Left renal cortex interstitium (tissue), 4 donors: ENCODE results near the gene SRGAP2. TPM values are rescaled to one million over a fixed set of nuclear protein-coding genes. Genes with fewer than 3 reads are reported as not detected.
"Not testable (repeated sequence)": the region's sequence is repeated elsewhere in the genome, so short reads cannot be mapped to it uniquely, and the experiment has no call there.

Experiments used
- DNase-seq, 4 donors: peaks; one replicate each; pipeline ENCODE4 v3.0.0-alpha.2; 2013; ENCODE audit warnings: low read depth in 4 of 4, low spot score in 2 of 4, missing footprints in 1 of 4
- polyA plus RNA-seq, 4 donors: library from polyadenylated mRNA; unstranded; fragments of 120-200 nt; gene quantifications; one replicate each; pipeline ENCODE4 v1.2.1, GENCODE V29; 2013; ENCODE audit not compliant: insufficient read length in 4 of 4

The SRGAP2 gene
- polyA plus RNA-seq, 4 donors, result 43.3 to 74.3 (median 56.7) TPM

DNA sequence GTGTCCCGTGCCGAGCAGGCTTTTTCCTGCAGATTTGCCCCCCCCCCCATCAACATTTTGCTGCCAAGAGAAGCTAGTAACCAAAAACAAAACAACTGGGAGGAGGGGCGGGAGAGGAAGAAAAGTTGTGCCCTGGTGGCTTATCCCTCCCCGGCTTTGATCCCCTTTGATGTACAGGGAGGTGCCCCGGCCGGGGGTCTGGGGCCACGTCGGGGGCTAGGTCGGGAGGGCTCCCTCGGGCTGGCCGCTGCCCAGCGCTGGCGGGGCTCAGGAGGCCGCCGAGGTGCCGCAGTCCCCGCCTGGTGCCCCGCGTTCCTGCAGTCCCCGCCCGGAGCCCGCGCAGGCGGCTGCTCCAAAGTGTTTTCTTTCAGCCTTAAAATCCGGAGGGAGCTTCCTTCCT is 1.5 kb downstream of the SRGAP2 start:
- not testable (repeated sequence) for DNase-seq

DNA sequence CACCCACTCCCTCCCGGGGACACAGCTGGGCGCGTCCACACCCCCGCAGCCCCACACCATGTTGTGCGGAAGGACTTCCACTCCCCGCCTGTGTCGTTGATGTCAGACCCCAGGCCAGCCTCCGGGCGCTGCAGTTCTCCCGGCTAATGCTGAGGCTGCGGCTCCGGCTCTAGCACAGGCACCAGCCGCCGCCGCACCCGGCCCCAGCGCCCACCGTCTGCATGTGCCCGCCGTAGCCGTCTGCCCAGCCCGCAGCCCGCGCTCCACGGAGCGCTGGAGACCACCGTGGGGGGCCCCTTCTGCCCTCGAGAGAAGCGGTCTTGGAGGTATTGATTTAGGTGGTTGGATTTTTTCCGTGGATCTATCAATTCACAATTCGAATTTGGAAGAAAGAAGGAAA is 2.2 kb downstream of the SRGAP2 start:
- DNase-seq, result not testable (repeated sequence)

DNA sequence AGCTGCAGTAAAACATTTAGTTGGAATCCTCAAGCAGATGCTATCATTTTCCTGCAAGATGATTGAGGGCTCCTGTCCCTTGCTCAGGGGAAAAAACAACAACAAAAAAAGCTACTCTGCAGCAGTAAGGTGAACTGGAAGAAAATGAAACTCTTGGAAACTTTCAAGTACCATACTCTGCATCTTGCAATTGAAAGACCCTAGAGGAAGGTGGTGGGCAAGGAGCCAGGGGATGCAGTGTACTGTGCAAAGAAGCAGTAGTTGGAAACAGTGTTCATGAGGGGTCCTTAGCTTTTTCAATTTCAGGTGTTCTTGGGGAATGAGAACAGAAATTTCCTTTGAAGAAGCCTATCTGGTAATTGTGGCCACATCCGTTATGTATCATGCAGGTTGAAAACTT is 7.5 kb downstream of the SRGAP2 start:
- not testable (repeated sequence) for DNase-seq

DNA sequence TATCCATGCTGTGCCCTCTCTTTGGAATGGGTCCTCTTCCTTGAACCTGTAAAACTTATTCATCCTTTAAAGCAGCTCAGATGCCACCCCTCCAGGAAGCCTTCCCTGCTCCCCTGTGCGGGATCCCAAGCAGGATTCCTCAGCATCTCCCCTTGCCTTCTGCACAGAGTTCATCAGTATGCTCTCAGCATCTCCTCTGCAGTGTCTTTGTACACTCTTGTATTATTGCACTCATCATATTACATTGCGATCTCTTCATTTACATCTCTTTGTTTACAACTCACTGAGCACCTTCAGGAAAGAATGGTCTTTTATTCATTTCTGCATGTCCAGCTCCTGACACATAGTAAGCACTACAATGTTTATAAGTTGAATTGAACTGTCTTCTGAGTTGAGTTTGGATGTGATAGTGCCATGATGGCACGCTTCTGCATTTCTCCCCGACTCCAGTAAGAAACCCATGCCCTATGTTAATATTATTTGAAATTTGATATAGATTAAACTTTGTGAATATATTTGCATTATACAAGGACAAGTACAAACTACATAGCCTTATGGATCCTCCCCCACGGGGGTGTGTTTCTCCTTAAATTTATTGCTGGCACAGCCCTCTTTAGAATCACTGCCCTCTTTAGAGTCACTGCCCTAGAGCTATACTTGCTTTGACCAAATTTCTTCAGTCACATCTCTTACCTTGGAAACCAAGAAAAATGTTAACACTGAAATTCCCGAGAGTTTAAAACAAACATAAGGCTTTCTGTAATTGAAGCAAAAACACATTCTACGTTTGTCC is 12.5 kb downstream of the SRGAP2 start:
- not testable (repeated sequence) for DNase-seq

DNA sequence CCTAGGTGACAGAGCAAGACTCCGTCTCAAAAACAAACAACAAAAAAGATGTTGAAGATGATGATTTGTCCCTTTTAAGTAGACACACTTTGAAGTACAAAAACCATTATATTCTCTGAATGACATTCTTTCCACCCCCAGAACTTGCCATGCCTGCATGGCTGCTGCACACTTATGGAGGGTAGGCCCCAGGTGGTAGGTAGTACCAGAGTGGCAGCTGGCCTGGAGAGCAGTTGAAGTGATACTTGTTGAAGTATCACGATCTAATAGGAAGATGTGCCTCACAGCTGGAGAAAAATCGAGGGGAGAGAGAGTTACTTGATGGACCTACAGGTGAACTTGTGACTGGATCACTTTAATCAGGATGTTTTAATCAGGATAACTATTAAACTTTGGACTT is 14.9 kb downstream of the SRGAP2 start:
- not testable (repeated sequence) for DNase-seq

DNA sequence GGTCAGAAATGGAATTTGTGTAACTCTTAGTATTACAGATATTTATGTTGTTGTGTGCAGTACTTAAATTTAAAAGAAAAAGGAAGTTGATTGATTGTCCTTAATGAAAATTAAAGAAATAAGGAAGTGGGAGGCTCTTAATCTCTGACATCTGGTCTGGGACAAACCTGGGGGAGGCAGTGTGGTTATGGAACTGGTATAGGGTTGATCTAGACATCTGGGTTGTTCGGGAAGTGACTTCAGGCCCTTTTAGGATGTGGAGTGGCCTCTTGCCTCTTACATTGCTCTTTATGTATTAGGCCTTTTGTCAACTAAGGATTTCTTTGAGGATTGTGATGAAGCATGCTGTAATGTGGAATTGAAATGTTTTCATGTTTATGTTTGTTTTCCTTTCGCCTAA is 15.4 kb downstream of the SRGAP2 start:
- DNase-seq, result not testable (repeated sequence)

DNA sequence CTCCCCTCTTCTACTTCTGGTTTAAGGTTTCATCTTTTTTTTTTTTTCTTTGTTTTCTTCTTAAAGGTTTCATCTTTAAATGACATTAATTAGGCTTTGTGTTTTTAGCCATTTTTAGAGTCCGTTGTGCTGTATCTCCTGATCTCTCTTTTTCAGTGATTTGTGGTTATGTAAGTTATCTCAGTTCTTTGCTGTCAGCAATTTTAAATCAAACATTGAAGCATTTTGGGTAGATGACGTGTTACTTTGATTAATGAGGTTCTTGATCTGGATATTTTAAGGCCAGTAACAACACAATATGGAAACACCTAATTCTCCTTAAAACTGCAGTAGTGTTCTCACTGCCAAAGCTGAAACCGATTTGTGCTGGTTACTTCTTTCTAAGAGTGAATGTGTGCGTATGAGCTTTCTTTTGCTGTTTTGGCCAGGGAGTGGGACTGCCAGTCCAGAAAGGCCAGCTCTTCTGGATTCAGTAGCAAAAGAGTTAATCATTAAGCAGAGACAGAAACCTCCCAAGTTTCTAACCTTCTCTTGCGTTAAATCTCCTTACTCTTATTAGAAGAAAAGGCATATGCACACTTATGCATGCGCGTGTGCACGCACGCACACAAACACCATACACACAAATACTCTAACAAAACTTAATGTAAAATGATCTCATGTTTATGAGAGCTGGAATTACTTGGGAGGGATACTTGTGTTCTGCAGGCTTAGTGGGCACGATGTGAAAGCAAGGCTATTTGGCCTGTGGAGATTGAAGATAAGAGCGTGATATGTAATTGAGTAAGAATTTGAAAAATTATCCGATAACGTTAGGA is 16.4 kb downstream of the SRGAP2 start:
- DNase-seq, result not testable (repeated sequence)

DNA sequence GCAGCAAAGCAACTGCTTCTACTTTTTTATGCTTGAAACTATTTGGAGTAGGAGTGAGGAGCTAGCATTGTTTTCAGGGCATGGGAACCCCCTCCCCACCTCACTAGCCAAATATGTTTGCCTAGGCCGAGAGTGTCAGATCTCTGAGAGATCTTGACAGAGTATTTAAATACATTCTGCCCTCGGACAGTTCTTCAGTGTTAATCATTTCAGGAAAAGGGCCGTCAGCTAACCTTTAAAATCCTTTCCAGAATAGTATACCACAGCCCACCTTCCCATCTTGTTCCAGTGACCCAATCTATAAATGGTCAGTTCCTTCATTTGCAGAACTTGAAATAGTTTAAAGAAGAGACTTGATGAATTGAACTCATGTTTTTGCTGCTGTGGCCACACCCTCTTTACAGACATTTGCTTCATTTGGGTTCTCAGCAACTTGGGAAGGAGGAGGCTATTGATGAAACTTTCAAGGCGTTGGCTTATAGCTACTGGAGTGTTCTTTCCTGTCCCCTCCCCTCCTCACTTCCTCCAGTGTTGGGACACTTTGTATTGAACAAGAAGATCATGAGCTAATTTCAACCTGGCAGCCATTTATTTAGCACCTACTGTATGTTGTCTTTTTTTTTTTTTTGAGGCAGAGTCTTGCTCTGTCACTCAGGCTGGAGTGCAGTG is 17.1 kb downstream of the SRGAP2 start:
- DNase-seq, result not testable (repeated sequence)

DNA sequence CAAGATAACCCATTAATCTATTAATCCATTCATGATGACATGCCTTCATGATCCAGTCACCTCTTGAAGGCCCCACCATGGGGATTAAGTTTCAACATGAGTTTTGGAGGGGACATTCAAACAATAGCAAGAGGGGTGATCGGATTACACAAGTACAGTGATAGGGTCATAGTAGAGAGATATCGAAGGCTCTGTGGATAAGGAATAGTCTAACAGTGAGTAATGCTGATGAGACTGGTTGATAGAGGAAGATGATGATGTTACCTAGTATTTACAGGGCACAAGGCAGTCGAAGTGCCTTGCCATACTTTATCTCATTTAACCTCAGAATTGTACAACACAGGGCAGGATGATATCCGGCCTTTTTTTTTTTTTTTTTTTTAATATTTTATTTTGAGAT is 18.2 kb downstream of the SRGAP2 start:
- DNase-seq, result not testable (repeated sequence)

DNA sequence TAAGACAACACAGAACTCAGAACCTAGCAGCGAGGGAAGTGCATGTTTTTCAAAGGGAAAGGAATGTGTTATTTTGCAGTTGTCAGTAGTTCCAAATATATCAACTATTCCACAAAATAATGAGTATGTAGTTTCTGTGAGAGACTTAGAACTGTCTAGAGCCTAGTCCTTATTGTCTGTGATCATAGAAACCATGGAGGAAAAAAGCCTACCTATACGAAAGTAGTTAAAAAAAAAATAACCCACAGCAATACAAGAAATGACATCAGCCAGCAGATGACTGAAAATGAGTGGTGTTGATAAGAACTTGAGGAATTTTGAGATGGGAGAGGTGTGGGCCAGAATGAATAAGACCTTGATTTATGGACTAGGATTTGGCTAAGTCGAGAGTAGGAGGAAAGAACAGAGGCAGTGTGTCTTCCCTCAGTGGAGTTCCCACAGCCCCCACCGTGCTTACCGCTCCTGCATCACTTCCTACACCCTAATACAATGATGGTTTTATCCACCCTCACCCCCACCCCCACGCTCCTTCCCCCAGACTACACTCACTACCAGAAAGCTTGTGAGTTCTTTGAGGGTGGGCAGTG is 20.9 kb downstream of the SRGAP2 start:
- DNase-seq, result not testable (repeated sequence)

DNA sequence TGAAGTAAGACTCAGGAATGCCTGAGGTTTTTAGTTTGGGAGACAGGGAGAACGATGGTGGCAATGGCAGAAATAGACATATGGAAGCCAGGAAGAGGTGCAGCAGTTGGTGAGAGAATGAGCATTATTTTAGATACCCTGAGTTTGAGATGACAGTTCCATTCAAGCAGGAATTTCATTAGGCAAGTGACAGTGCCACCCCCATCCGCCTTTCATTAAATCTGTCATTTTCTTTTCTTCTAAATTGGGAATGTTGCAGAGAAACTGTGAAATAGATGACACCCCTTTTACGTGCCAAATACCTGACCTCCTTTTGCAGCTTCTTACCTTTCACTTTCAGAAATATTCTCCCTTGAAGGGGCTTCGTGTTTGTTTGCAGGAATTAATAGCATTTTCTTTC is 22.0 kb downstream of the SRGAP2 start:
- not testable (repeated sequence) for DNase-seq

DNA sequence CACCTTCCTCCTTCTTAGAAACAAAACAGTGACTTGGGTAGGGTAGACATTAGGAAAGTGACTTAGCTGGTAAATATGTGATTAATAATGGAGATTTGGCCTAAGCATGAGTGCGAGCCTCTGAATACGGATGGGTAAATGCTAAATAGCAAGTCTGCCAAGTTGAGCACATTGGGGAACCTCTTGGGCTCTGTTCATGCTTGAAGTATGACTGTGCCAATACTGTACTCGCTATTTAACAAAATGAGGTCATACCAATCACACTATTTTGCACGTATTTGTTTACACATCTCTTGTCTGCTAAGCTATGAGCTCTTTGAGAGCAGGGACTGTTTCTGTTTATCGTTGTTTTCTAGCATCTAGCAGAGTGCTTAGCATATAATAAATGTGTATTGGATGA is 23.5 kb downstream of the SRGAP2 start:
- not testable (repeated sequence) for DNase-seq

DNA sequence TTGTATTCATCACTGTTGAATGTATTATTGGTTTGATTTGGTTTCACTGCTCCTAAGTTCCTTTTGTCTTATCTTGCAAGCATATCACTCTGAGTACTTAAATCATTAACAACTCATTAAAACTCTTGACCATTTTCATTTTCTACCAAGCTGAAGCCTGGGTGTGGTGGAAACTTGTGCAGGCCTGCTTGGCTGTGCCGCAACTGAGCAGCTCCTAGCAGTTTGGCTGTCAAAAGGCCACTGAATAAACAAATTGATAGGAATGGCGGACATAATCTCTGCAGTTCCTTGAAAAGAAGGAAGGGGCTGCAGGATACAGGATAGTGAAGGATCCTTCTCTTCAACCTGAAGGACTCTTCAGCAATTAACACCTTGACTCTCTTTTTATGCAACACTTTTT is 25.9 kb downstream of the SRGAP2 start:
- DNase-seq, result not testable (repeated sequence)

DNA sequence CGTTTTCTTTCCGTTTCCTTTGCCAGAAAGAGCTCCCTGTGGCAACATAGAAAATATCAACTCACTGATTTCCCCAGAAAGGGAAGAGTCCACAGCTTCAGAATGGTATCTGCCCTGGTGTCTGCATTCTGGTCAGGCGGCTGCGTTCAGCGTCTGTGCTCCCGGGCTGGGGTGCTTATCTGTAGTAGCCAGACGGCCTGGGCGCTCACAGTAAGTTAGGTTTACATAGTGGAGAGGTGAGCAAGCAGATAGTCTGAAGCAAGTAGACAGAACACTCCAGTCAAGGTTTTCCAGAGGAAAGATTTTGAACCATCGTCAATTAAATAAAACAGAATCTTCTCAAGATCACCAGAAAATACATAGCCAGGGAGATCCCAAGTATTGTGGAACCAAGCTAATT is 28.6 kb downstream of the SRGAP2 start:
- not testable (repeated sequence) for DNase-seq

DNA sequence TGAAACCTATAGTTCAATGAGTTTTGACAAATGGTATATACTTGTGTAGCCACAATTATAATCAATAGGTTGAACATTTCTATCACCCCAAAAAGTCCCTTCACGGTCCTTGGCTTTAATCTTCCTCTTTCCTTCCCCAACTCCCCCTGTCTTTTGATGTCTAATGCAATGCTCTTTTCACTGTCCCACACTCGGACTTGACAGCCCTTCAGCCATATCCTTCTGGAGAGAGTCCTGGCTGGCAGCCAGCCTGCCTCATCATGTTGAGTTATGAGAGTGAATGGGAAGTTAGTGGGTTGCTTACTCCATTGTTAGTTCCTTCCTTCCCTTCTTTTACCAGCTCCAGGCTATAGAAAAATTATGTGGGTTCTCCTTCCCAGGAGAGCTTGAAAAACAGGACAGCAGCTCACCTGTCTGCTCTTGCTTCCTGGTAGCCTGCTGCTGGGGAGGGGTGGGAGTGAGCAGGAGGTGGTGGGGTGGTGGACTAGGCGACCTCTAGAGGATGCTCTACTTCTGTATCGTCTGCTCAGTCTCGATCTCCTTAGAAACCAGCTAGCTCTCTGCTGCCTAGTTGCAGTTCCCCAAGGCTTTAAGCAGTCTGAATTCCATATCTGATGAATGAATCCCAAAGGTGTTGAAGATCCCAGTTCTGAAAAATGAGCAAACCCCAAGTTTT is 29.8 kb downstream of the SRGAP2 start:
- DNase-seq, result not testable (repeated sequence)

DNA sequence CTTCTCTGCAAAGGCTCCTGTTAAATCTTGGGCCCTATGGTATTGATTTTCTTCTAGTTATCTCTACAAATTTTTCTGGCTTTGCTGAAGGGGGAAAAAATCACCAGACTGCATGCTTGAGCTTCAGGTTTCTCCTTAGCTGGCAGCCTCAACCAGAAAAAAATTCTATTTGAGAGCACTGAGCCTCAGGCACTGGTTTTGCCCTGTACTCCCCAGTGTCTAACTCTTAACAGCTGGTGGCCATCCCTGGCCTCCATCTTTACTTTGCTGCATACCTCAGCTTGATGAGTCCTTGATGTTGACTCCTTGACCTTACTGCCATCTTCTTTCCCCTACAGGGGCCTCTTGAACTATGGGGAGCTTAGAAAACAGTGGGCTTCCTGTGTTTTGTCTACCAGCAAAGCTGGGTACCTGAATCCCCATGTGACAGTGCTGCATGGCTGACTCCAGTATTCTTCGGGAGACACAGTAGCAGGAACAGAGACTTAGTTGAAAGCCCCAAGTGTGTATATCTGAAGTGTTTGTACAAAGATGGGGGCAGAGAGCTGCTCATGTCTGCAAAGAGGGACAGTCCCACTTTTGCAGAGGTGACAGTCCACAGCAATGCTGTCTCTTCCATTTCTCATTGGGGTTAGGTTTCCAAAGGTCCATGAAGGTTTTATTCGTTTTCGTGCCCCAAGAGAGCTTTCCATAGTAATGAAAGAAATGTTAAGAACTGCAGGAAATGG is 31.0 kb downstream of the SRGAP2 start:
- DNase-seq, result not testable (repeated sequence)

DNA sequence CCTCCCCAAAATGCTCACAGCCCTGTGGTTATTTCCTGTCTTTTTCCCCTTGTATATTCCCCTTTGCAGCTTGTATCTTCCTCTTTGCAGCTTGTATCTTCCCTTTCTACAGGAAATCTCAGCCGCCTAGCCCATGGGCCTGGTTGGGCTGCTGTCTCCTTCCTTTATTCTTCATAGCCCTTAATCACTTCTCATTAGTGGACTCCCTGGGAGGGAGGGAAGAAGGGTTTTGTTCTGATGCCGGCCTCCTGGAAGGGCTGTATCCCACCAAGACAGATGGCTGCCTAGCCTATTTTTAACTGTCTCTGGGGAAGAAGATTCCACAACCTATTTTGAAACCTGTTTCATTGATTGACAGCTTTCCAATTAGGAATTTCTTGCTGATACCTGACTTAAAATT is 31.8 kb downstream of the SRGAP2 start:
- not testable (repeated sequence) for DNase-seq

DNA sequence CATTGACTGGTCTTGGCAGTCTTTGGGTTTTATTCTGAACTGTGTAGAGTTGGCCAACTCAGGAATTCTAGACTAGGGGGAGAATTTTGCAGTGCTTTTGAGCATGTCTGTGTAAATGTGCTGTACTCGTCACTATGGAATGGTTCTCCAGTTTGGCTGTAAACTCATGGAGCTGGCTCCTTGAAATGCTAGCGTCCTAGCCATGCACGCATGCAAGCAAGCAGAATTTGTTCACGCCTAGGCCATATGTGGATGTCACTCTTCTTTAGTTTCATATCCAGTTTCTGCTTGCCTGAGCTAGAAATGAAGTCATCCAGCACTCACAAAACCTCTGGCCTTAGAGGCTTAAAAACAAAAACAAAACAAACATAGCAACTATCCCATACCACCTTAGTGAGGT is 36.9 kb downstream of the SRGAP2 start:
- DNase-seq, result not testable (repeated sequence)

DNA sequence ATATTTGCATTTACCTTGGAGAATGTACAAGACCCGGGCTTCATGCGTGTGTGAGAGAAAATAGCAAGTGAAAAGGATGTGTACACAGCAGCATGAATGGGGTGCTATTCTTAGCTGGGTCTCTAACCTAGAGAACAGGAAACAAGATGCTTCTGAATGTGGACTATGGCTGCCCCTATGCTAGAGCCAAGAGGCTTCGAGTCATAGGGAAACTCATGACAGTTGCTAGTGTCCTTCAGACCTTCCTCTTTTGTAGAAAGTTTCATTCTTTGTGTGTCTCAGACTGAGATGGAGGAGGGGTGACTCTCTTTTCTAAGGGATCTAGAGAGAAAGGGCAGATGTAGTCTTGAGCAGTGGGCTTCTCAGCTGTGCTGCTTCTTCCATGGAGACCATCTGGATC is 40.0 kb downstream of the SRGAP2 start:
- DNase-seq, result not testable (repeated sequence)
